Measurements from ENCODE around the gene TTC39C. TPM values are rescaled to one million over a fixed set of nuclear protein-coding genes. Genes with fewer than 3 reads are reported as not detected.
"Not testable (repeated sequence)": the region's sequence is repeated elsewhere in the genome, so short reads cannot be mapped to it uniquely, and the experiment has no call there.

Gene TTC39C
- total RNA-seq, 1 experiment from 2014 or later = 26.1 TPM

DNA sequence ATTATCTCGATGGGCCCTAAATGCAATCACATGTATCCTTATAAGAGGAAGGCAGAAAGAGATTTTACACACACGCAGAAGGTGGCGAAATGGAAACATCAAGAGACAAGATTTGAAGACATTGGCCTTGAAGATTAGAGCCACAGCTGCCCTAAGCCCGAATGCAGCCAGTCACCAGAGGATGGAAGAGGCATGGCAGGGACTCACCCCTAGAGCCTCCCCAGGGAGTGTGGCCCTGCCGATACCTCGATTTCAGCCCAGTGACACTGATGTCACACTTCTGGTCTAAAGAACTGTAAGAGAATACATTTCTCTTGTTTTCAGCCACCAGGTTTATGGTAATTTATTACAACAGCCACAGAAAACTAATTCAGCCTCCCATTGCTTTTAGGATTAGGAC, 17.4 kb downstream of the TTC39C start:
- in situ Hi-C loops (cut with HindIII; ENCODE audit: low pct_unique_long_range_greater_than_20kb, low sequenced_read_pairs) = no loop called here
- DNase-seq (ENCODE audit: low read depth, low spot score) = no peak

DNA sequence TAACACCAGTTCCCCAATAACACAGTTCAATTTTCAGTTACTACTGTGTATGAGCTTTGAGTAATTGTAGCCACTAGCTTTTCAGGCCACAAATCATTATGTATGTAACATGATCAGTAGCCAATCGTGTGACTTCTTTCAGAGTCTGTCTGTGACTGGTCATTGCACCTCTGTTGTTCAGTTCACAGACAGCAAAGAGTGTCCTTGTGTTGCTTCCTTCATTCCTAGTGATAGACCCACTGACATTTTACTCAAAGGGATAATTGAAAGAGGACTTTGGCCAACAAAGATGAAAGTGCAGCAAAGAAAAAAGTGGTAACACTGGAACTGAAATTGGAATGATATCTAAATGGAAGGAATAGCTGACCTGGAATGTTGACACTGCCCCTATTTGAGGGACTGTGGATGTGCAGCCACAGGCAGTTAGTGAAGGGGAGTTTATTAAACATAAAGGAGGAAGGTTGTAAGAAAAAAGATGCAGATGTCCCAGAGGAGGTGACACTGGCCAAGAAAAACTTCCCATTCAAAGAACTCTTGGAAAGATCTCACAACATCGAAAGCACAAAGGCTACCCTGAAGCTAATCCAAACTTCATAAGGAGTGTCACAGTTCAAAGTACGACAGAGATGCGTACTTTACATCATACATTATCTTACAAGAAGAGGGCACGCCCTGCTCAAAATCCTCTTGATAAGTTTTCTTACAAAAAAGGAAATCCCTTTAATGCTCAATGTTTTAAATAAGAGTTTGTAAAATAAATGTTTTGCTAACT, 19.3 kb downstream of the TTC39C start:
- in situ Hi-C loops (cut with HindIII; ENCODE audit: low pct_unique_long_range_greater_than_20kb, low sequenced_read_pairs) = no loop called here
- DNase-seq (ENCODE audit: low read depth, low spot score) = peak; percentile 49

DNA sequence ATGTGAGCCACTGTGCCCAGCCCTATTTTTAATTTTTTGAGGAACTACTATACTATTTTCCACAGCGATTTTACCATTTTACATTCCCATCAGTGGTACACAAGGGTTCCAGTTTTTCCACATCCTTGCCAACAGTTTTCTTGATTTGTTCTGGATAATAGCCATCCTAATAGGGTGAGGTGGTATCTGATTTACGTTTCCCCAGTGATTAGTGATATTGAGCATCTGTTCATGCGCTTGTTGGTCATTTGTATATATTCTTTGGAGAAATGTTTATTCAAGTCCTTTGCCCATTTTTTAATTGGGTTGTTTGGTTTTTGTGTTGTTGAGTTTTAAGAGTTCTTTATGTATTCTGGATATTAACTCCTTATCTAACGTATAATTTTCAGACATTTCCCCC, 20.8 kb downstream of the TTC39C start:
- in situ Hi-C loops (cut with HindIII; ENCODE audit: low pct_unique_long_range_greater_than_20kb, low sequenced_read_pairs) = no loop called here
- DNase-seq (ENCODE audit: low read depth, low spot score) = no peak

DNA sequence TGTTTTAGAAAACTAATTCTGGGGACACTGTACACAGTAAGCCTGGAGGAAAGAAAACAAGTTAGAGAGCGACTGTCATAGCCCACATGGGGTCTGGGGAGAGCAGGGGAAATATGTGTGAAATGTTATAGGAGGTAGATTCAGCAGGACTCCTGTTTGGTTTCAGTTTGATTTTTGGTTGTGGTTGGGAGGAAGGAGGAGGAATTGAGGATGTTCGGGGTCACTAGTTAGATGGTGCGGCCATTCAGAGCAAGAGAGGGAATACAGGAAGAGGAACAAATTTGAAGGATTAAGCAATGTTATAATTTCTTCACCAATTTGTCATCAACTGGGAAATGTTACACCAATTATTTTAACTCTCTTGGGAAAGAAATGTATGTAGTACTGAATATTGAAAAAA, 25.1 kb downstream of the TTC39C start:
- DNase-seq (ENCODE audit: low read depth, low spot score) = no peak
- in situ Hi-C loops (cut with HindIII; ENCODE audit: low pct_unique_long_range_greater_than_20kb, low sequenced_read_pairs) = no loop called here

DNA sequence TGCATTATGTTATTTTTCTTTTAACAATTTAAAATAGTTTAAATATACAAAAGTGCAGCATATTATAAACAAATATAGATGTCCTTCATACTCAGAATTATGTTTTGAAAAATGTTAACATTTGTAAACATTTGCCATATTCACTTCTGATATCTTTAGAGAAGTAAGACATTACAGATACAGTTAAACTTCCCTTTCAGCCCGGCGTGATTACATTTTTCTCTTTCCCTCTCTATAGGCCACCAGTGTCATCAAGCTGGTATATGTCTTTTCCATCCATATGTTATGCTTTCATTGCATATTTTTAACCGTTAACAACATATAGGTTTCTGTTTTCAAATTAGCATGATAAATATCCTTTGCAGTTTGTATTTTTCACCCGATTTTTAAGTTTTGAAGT, 27.1 kb downstream of the TTC39C start:
- in situ Hi-C loops (cut with HindIII; ENCODE audit: low pct_unique_long_range_greater_than_20kb, low sequenced_read_pairs) = no loop called here
- DNase-seq (ENCODE audit: low read depth, low spot score) = no peak

DNA sequence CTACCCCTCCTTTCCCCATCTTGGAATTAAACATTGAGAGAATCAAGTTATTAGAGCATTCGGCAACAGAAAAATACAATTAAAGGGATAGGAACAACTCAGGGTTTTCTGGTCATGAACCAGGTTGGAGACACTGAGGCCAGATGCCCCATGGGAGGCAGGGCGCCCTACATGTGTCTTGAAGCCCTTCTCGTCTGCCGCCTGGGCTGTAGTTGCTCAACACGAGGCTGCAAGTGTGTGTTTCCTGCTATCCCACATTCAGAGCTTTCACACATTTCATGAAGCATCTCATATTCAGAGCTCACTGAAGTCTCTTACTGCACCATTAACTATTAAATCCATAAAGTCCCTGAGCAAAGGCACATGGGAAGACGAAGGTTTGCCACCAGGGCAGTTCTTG, 28.8 kb downstream of the TTC39C start:
- DNase-seq (ENCODE audit: low read depth, low spot score) = no peak
- in situ Hi-C loops (cut with HindIII; ENCODE audit: low pct_unique_long_range_greater_than_20kb, low sequenced_read_pairs) = no loop called here

DNA sequence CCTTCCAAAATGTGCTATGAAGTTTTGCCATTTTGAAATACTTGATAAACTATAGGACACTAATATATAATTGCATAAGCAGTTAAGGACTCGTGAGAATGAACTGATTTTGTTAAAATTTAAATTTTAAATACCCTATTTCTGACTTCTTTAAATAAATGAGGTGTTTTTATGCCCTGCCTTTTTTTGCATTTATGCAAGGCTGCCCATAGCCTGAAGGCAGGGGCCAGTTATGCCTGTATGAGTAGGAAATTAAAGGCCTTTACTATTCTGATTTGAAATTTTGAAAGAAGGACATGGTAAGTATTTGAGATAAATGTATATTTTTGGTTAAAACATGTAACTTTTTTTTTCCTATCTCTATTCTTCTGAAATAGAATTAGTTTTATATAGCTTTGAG, 33.7 kb downstream of the TTC39C start:
- DNase-seq (ENCODE audit: low read depth, low spot score) = no peak
- in situ Hi-C loops (cut with HindIII; ENCODE audit: low pct_unique_long_range_greater_than_20kb, low sequenced_read_pairs) = no loop called here

DNA sequence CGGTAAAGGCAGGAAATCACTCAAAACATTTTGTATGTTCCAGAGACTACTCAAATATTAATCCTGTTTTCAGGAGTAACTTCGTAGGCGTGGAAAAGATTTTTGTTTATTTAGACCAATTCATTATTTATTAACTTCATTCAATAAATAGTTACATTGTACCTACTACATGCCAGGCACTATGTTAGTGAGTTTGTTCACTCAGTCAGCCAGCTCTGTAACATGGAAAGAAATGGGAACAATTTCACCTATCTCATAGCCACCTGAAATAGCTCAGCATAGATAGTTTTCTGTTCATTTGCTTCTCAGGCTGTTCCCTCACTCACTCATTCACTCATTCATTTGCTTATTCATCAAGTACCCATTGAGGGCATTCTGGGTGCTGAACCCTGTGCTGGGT, 34.6 kb downstream of the TTC39C start:
- in situ Hi-C loops (cut with HindIII; ENCODE audit: low pct_unique_long_range_greater_than_20kb, low sequenced_read_pairs) = no loop called here
- no peak for DNase-seq (ENCODE audit: low read depth, low spot score)

DNA sequence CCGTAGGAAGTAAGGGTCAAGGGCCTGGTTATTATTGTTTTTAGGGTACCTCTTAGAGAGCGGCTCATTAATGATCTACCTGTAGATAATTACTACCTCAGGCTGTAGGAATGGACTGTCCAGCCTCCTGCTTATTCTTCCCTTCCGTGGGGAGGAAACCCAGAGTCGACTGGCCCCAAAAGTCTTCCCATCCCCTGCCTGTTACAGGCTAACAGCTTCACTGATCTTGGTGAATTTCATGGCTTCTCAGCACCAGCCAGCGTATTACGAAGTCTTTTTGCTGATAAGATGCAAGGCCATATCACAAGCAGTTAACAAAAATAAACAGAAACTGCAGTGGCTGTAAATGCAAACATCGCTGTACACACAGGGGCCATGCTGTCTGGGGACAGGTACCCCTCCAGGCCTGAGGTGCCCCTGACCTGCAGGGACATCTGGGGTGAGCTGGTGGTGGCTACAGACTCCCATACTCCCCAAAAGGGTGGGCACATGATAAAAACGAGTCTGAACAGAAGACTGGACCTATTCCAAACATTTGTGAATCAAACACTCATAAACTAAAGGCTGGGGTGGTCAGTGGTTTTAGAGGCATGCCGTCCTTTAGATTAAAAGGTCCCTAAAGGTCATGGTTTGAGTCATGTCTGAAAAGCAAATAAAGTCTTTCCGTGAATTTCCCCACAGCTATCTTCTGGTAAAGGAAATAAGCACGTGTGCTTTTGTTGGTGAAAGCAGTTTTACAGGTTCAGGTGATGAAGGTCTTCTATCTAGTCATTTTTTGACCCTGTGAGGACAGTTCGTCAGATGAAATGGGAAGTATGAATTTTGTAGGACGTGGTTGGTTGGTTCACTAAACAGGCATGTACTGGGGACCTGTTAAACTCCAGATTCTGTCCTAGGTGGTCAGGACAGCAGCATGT, 36.7 kb downstream of the TTC39C start:
- DNase-seq (ENCODE audit: low read depth, low spot score) = peak; percentile 69
- in situ Hi-C loops (cut with HindIII; ENCODE audit: low pct_unique_long_range_greater_than_20kb, low sequenced_read_pairs) = no loop called here

DNA sequence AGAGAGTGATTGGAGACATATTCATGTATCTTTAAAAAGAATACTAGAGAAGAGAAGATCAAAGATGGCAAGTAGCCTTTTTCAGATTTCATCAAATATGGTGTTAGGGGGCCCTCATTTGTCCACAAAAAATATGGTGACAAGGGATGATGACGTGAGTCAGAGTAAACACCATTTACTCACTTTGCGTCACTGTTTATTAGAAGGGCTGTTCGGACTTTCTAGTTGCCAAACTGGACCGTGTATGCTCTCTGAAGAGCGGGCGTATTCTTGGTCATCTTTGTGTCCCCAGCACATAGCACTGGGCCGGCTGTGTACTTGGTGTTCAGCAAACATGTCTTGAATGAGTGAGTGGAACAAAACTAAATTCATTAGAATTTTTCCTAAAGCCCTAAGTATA, 37.5 kb downstream of the TTC39C start:
- in situ Hi-C loops (cut with HindIII; ENCODE audit: low pct_unique_long_range_greater_than_20kb, low sequenced_read_pairs) = no loop called here
- no peak for DNase-seq (ENCODE audit: low read depth, low spot score)

DNA sequence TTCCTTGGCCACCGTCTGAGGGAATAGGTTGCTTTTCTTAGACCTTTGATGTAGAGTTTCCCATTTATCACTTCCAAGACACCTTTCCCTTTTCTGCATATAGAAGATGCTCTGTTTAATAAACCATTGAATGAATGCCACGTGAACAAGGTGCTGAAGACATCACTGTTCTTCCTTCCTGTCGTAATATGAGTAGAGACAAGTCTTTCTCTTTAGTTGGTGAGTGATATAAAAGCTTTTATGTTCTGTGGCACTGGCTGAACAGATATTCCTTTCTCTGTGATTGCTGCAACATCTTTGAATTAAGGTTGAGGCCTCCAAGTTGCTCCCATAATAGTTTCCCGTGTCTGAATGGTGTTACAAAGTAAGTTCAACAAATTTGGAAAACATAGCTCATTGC, 38.7 kb downstream of the TTC39C start:
- DNase-seq (ENCODE audit: low read depth, low spot score) = peak; percentile 91

DNA sequence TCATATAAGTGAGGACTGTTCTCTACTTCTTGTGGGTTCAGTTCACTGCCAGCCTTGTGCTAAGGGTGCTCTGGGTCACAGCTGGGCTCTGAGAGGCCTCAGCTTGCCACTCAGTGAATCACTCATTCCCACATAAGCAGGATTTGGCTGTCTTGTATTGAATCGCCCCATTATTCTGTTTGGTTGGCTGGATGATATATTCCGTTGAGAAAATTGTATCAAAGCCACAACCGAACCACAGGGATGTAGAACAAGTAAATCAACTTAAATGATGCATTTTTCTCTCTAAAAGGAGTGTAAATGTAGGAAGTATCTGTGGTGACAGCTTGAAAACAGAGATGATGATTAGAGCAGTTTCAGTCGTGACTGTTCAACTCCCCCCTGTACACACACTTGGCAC, 39.6 kb downstream of the TTC39C start:
- in situ Hi-C loops (cut with HindIII; ENCODE audit: low pct_unique_long_range_greater_than_20kb, low sequenced_read_pairs) = no loop called here
- DNase-seq (ENCODE audit: low read depth, low spot score) = peak; percentile 89

More for the DNA sequence above, 38.7 kb downstream of the TTC39C start:
- in situ Hi-C loops (cut with HindIII; ENCODE audit: low pct_unique_long_range_greater_than_20kb, low sequenced_read_pairs) = no loop called here

DNA sequence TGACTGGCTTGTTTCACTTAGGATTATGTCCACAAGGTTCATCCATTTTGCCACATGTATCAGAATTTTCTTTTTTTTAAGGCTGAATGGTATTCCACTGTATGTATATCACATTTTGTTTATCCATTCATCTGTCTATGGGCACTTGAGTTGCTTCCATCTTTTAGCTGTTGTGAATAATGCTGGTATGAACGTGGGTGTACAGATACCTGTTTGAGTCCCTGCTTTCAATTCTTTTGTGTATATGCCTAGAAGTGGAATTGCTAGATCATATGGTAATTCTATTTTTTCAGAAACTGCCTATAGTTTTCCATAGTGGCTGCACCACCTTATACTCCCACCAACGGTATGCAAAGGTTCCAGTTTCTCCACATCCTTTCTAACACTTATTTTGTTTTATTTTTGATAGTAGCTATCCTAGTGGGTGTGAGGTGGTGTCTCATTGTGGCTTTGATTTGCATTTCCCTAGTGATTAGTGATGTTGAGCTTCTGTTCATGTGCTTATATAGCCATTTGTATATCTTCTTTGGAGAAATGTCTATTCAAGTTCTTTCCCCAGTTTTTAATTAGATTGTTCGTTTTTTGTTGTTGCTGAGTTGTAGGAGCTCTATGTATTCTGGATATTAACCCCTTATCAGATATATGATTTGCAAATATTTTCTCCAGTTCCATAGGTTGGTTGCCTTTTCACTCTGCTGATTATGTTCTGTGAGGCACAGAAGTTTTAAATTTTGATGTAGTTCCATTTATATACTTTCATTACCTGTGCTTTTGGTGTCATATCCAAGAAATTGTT, 40.7 kb downstream of the TTC39C start:
- in situ Hi-C loops (cut with HindIII; ENCODE audit: low pct_unique_long_range_greater_than_20kb, low sequenced_read_pairs) = no loop called here

DNA sequence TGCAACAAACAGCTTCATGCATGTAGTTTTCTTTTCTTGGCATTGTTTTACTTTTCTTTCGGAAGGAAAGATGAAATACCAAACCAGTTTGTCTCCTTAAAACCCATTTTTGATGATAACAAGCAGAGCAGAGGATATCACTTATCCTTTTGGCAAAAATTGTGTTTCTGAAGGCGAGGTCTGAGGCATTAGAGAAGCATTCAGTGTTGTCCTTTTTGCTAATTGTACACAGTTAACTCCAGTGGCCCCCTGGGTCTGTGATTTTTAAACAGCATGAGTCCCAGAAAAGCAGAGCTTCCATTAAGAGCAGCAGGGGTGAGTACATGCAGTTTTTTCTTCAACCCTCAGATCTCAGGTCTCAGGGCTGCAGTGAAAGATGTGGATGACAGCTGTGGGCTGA, 41.3 kb downstream of the TTC39C start:
- in situ Hi-C loops (cut with HindIII; ENCODE audit: low pct_unique_long_range_greater_than_20kb, low sequenced_read_pairs) = no loop called here
- DNase-seq (ENCODE audit: low read depth, low spot score) = no peak

More for the DNA sequence above, 40.7 kb downstream of the TTC39C start:
- no peak for DNase-seq (ENCODE audit: low read depth, low spot score)

DNA sequence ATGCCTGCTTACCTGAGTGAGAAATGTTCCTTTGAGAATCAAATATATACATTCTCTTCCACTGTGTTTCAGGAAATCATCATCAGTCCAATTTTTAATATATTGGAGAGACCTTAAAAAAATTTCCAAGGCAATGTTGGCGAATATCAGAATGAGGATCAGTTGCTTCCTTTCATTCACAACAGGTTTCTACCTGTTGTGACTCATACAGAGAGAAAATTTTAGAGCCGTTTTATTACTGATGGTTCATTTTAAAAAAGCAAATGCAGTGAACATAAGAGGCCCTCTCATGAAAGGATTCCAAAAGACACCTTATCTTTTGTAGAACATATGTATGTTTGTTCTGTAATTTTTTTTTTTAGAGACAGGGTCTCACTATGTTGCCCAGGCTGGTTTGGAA, 42.0 kb downstream of the TTC39C start:
- no peak for DNase-seq (ENCODE audit: low read depth, low spot score)
- in situ Hi-C loops (cut with HindIII; ENCODE audit: low pct_unique_long_range_greater_than_20kb, low sequenced_read_pairs) = no loop called here

DNA sequence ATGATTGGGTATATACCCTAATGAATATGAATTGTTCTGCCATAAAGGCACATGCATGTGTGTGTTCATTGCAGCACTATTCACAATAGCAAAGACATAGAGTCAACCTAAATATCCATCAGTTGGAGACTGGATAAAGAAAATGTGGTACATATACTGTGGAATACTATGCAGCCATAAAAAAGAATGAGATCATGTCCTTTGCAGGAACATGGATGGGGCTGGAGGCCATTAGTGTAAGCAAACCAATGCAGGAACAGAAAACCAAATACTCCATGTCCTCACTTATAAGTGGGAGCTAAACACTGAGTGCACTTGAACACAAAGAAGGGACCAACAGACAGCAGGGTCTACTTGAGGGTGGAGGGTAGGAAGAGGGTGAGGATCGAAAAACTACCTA, 43.2 kb downstream of the TTC39C start:
- DNase-seq (ENCODE audit: low read depth, low spot score) = no peak
- in situ Hi-C loops (cut with HindIII; ENCODE audit: low pct_unique_long_range_greater_than_20kb, low sequenced_read_pairs) = no loop called here

DNA sequence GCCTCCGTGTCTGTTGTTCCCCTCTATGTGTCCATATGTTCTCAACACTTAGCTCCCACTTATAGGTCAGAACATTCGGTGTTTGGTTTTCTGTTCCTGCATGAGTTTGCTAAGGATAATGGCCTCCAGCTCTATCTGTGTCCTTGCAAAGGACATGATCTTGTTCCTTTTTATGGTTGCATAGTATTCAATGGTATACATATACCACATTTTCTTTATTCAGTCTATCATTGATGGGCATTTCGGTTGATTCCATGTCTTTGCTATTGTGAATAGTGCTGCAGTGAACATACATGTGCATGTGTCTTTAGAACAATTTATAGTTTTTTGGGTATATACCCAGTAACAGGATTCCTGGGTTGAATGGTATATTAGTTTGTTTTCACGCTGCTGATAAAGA, 44.8 kb downstream of the TTC39C start:
- in situ Hi-C loops (cut with HindIII; ENCODE audit: low pct_unique_long_range_greater_than_20kb, low sequenced_read_pairs) = not testable (repeated sequence)

DNA sequence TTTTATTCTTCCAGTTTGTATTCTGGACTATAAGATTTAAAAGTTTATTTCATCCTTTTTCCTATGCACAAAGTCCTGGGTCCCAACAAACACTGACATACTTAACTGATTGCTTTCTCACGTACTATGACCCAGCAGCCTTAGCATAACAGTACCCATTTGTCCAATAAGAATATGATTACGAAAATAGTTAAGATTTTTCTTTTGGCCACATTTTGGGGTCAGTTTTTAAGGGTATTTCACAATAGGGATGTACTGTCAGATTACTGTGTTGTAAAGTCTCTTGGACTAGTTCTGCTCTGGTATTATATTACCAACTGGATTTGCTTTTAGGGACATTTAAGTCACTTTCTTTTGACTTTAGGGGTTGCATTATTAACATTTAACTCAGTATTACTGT, 46.1 kb downstream of the TTC39C start:
- no peak for DNase-seq (ENCODE audit: low read depth, low spot score)
- in situ Hi-C loops (cut with HindIII; ENCODE audit: low pct_unique_long_range_greater_than_20kb, low sequenced_read_pairs) = no loop called here

More for the DNA sequence above, 44.8 kb downstream of the TTC39C start:
- DNase-seq (ENCODE audit: low read depth, low spot score) = not testable (repeated sequence)
